ENCODE measurements around the gene TOX4. TPM values are rescaled to one million over a fixed set of nuclear protein-coding genes. Genes with fewer than 3 reads are reported as not detected.

The TOX4 gene
- total RNA-seq, 1 experiment from 2014 or later, result 78.8 TPM

DNA sequence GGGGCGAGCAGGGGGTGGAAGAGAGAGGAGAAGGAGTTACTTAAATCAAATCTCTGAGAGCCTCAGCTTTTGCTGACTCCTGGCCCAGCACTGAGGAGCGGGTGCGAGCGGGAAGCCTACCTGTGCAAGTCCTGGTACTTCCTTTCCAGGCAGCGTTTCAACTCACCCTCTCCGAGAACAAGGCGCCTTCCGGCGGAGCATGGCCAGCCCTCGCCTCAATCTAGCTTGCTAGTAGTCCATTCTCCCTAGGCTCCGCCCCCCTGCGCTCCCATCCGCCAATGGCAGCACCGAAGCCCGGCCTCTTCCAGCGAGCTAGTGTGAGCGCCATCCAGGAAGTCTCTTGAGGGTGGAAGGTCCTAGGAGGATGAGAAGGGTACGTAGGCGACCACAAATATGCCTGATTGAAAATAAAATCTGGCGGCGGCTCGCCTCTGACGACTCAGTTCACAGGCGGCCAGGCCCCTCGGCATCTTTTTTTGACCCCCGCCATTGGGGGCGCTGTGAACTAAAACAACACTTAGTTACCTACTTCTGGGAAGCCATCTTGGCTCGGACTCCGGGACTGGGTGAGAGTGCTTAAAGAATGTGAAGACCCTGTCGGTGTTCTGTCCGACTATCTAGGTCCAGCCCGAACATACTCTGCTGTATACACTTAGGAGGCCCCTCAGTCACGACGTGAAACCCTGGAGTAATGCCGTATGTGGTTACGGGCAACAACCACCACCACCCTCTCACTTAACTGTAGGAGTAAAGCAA lies 20.9 kb upstream of the TOX4 start, which contains the start of gene CHD8:
Gene CHD8, minus strand, starts transcription at position 212 of the 756 bp plus-strand sequence. CDS start 24,480 bp downstream, outside the sequence.
- H3K36me3 ChIP-seq (ENCODE audit: control insufficient read depth, insufficient read depth, low read length), result no peaks in the 10 kb centered on the region; the same call in 1 of the 2 replicates
- POLR2A ChIA-PET, result interaction anchor here (0.6 to 3.0 kb wide), 14 partner anchors 10 to 1382 kb away, joined by 3 to 35 read pairs (median 4); partner anchors contain the start of genes APEX1, METTL3, OSGEP and RAB2B
- DNase-seq, result peak; percentile 99 to 100
- peak within 1 kb of the TSS; percentile 97 for H3K27ac Mint-ChIP-seq (ENCODE audit: unreplicated experiment)
- intact Hi-C loops (cut with micrococcal nuclease; ENCODE audit: unreplicated experiment), result loop anchor here (1.0 kb wide), 6 partner anchors 19 to 101 kb away; partner anchors contain the start of genes METTL3, SUPT16H and TOX4
- no peaks in the 10 kb centered on the region for H3K27me3 ChIP-seq (replicated peaks; ENCODE audit: control insufficient read depth, insufficient read depth, low read length)
- CTCF ChIA-PET, result interaction anchor here (0.5 to 2.3 kb wide), 15 partner anchors 14 to 390 kb away, joined by 3 to 17 read pairs (median 4); partner anchors contain the start of genes METTL3, RAB2B, SALL2 and SUPT16H
- H3K36me3 Mint-ChIP-seq (ENCODE audit: insufficient read depth, unreplicated experiment), result peaks cover 28% of the 10 kb centered on the region
- no peaks in the 10 kb centered on the region for H3K27me3 Mint-ChIP-seq (ENCODE audit: insufficient read depth, unreplicated experiment)
- TF ChIP-seq, protein P1, sequence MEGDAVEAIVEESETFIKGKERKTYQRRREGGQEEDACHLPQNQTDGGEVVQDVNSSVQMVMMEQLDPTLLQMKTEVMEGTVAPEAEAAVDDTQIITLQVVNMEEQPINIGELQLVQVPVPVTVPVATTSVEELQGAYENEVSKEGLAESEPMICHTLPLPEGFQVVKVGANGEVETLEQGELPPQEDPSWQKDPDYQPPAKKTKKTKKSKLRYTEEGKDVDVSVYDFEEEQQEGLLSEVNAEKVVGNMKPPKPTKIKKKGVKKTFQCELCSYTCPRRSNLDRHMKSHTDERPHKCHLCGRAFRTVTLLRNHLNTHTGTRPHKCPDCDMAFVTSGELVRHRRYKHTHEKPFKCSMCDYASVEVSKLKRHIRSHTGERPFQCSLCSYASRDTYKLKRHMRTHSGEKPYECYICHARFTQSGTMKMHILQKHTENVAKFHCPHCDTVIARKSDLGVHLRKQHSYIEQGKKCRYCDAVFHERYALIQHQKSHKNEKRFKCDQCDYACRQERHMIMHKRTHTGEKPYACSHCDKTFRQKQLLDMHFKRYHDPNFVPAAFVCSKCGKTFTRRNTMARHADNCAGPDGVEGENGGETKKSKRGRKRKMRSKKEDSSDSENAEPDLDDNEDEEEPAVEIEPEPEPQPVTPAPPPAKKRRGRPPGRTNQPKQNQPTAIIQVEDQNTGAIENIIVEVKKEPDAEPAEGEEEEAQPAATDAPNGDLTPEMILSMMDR (IDR thresholded peaks at IDR 0.05; ENCODE audit: insufficient read depth in 1 of 2, low read depth in 1 of 2, low read length in 1 of 2, severe bottlenecking in 1 of 2, unreplicated experiment in 1 of 2), result peak; percentile 60 to 76
- no TSS peak for BruUV-seq (replicated peaks)
- H3K9me3 ChIP-seq, result no peaks in the 10 kb centered on the region
- peaks cover 3% of the 10 kb centered on the region; the same call in 1 of the 2 replicates for H3K4me1 ChIP-seq
- H3K4me3 Mint-ChIP-seq (ENCODE audit: unreplicated experiment), result peak within 1 kb of the TSS; percentile 95
- H3K4me1 Mint-ChIP-seq (ENCODE audit: low read depth, unreplicated experiment), result peaks cover 10% of the 10 kb centered on the region
- peak within 1 kb of the TSS; percentile 75 for H3K4me3 ChIP-seq (ENCODE audit: low read depth, low read length)
- H3K9me3 Mint-ChIP-seq (ENCODE audit: unreplicated experiment), result no peaks in the 10 kb centered on the region

DNA sequence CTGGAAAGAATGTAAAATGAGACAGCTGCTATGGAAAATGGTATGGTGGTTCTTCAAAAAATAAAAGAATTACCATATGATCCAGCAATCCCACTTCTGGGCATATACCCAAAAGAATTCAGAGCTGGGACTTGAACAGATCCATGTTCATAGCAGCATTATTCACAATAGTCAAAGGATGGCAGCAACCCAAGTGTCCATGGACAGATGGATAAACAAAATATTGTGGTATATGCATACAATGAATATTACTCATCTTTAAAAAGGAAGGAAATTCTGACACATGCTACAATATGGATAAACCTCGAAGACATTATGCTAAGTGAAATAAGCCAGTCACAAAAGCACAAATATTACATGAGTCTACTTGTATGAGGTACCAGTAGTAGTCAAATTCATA lies 9.4 kb upstream of the TOX4 start:
- Mint-ChIP-seq H3K36me3 (ENCODE audit: insufficient read depth, unreplicated experiment) (peaks cover 52% of the 10 kb centered on the region), H3K9me3 (ENCODE audit: unreplicated experiment) (no peaks in the 10 kb centered on the region), H3K27me3 (ENCODE audit: insufficient read depth, unreplicated experiment) (no peaks in the 10 kb centered on the region), H3K4me3 (ENCODE audit: unreplicated experiment) (no peak overlapping the region), H3K27ac (ENCODE audit: unreplicated experiment) (no peak overlapping the region), H3K4me1 (ENCODE audit: low read depth, unreplicated experiment) (no peaks in the 10 kb centered on the region)
- ChIA-PET POLR2A (interaction anchor here (1.0 kb wide), 2 partner anchors 9 to 29 kb away, joined by 5 to 7 read pairs; partner anchors contain the start of genes RAB2B and TOX4), CTCF (no interaction called here)
- Histone ChIP-seq H3K9me3 (no peaks in the 10 kb centered on the region), H3K4me1 (no peaks in the 10 kb centered on the region), H3K4me3 (ENCODE audit: low read depth, low read length) (no peak overlapping the region), H3K27me3 (replicated peaks; ENCODE audit: control insufficient read depth, insufficient read depth, low read length) (no peaks in the 10 kb centered on the region), H3K36me3 (ENCODE audit: control insufficient read depth, insufficient read depth, low read length) (no peaks in the 10 kb centered on the region; the same call in 1 of the 2 replicates)
- BruUV-seq (replicated peaks), result no TSS peak
- intact Hi-C loops (cut with micrococcal nuclease; ENCODE audit: unreplicated experiment), result no loop called here
- no peak for DNase-seq
- TF ChIP-seq, protein P1 (IDR thresholded peaks at IDR 0.05; ENCODE audit: insufficient read depth in 1 of 2, low read depth in 1 of 2, low read length in 1 of 2, severe bottlenecking in 1 of 2, unreplicated experiment in 1 of 2), result no peak

DNA sequence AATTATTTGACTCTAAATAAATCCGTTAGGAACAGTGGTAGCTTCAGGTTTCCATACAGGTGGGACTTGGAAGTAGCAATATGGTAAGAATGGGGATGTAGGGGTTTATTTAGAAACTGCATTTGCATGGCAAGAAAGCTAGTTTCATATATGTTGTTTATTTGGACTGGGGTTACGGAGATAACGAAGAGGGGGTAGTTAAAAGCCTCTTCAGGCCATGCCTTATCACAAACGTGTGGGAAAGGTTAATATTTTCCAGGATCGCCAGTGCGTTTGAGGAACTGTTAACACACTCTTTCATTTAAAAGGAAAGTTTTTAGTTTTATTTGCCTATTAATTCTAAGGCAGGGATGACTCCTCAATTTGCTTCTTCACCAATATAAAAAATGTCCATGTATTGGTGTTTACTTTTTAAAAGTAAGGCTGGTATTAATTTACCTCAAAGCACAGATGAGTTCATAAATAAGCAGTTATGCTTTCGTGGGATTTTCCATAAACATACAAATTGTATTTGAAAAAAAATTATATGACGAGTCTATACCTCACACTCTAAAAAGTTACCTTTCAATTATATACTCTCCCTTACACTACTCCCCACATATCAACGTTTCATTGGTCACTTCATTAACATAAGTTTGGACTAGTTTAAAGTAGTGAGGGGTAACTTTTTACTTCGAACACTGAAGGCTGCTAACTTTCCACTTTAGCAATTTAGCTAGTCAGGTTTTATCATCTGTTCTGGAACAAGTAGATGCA lies 1.1 kb upstream of the TOX4 start:
- Histone ChIP-seq H3K27me3 (replicated peaks; ENCODE audit: control insufficient read depth, insufficient read depth, low read length) (no peaks in the 10 kb centered on the region), H3K4me3 (ENCODE audit: low read depth, low read length) (peak overlapping the region; percentile 83), H3K9me3 (no peaks in the 10 kb centered on the region), H3K36me3 (ENCODE audit: control insufficient read depth, insufficient read depth, low read length) (no peaks in the 10 kb centered on the region), H3K4me1 (peaks cover 3% of the 10 kb centered on the region; the same call in 1 of the 2 replicates)
- Mint-ChIP-seq H3K4me1 (ENCODE audit: low read depth, unreplicated experiment) (no peaks in the 10 kb centered on the region), H3K4me3 (ENCODE audit: unreplicated experiment) (peak overlapping the region; percentile 97), H3K36me3 (ENCODE audit: insufficient read depth, unreplicated experiment) (peaks cover 32% of the 10 kb centered on the region), H3K9me3 (ENCODE audit: unreplicated experiment) (no peaks in the 10 kb centered on the region), H3K27me3 (ENCODE audit: insufficient read depth, unreplicated experiment) (no peaks in the 10 kb centered on the region), H3K27ac (ENCODE audit: unreplicated experiment) (peak overlapping the region; percentile 97)
- ChIA-PET CTCF (interaction anchor here (0.7 to 2.6 kb wide), 6 partner anchors 20 to 92 kb away, joined by 3 to 16 read pairs (median 6); partner anchors contain the start of genes CHD8, METTL3 and SUPT16H), POLR2A (interaction anchor here (1.0 to 1.5 kb wide), 4 partner anchors 9 to 92 kb away, joined by 4 to 17 read pairs (median 6); partner anchors contain the start of genes CHD8, SALL2 and SUPT16H)
- TF ChIP-seq, protein P1 (IDR thresholded peaks at IDR 0.05; ENCODE audit: insufficient read depth in 1 of 2, low read depth in 1 of 2, low read length in 1 of 2, severe bottlenecking in 1 of 2, unreplicated experiment in 1 of 2), result no peak
- DNase-seq, result no peak
- intact Hi-C loops (cut with micrococcal nuclease; ENCODE audit: unreplicated experiment), result loop anchor here (5.0 kb wide), 1 partner anchor 94 kb away; the partner anchor contains the start of gene SUPT16H
- BruUV-seq (replicated peaks), result TSS peak; percentile 77

Data from Caco-2 (cell line).